HG03025 (cell line): Measurements from ENCODE around the gene SERINC5.
"Not testable (repeated sequence)": the region's sequence is repeated elsewhere in the genome, so short reads cannot be mapped to it uniquely, and the experiment has no call there.

ENCODE experiments used
- ATAC-seq: cut with Tn5 transposase; IDR thresholded peaks from one replicate; pipeline ENCODE4 v1.9.1; 2021; ENCODE audit warnings: mild to moderate bottlenecking, moderate library complexity; ENCODE audit not compliant: unreplicated experiment, low FRiP score

SERINC5 gene

DNA sequence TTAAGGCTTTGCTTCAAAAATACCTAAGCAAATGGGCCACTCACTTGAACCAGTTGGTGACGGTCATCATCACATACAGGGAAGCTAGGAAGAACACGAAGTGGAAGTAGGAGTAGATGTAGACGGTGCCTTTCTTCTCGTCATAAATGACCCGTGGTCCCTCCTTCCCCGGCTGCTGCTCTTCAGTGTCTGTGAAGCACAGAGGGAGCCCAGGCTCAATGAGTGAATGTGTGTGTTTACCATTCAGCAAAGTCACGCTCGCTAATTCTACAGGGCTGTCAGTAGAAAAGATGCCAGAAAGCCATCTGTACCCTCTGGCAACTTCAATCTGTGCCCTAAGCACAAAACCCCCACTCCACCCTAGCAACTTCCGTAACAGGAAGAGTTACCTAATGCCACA is 109.8 kb downstream of the SERINC5 start:
- ATAC-seq, result no peak

DNA sequence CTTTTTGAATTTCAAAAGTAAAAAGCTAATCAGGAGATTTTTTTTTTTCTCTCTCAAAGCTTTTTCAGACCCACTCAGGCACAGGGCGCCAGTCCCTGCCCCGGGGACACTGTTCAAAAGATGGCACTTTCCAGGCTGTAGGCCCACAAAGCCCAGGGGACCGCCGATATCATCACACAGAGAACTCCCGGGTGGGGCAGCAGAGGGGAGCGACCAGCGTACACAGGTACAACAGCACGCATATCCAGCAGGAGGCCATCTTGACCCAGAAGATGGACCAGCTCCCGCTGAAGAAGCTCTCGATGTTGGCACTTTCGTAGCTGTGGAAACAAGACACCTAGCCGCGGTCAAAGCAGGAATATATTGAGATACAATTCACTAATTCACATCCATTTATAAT is 112.4 kb downstream of the SERINC5 start:
- no peak for ATAC-seq

DNA sequence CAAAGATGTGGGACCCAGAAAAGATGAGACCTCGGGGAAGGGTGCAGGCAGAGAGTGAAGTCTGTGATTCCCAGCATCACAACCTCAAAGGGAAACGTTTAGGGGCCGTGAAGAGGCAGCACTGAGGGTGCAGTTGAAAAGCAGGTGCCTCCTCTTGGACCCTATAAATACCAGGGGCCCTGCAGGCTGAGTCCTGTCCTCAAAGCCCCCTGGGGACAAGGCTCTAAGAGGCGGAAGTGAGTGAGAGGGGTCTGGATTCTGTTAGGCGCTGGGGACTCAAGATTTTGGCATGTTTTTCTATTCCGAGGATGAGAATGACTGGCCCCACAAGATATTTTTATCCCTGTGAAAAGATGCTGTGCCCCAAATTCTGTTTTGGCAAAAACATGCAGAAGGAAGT is 112.9 kb downstream of the SERINC5 start:
- ATAC-seq, result no peak

DNA sequence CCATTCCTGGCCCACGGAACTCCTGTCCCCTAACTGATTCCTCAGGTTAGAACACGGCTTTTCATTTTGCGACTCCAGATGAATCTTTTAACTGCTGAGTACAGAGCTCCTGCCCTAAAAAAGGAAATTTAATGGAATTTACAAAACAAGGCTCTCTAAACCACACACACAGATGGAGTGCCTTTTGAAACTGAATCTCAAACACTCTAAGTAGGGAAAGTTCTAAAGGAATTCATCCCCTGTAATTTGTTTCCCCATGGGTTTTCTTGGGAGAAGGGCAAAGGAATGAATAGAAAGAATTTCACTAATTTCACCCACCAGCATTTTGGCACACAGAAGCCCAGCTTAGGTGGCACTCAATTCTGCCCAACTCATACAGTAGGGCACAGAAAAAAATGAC is 114.2 kb downstream of the SERINC5 start:
- ATAC-seq, result no peak

DNA sequence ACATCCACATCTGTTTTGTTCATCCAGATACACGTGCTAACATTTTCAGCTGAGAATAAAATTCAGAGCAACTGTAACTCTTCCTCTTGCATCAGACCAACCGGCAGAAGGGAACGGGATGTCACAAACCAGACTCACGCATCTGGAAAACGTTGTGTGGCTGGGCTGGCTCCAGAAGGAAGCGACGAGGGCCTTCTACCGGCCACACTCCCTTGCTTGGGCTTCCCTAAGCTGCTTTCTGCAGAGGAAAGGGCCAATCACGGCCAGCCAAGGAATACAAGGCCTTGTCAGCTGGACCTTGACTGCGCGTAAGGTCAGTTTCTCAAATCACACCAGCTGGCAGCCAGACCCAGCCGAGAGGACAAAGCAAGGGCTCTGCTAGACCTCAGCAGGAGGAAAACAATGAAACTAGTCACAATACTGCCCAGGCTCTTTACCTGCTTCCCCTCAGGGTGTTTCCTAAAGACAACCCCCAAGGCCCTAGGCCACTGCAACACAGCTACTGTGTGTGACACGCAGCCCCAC is 114.6 kb downstream of the SERINC5 start:
- ATAC-seq, result no peak

GRCh38 chr5:80140496-80140895 is 115.4 kb downstream of the SERINC5 start:
- no peak for ATAC-seq

GRCh38 chr5:80139466-80139972 is 116.3 kb downstream of the SERINC5 start:
- no peak for ATAC-seq

- ATAC-seq, result no peak
Measured at GRCh38 chr5:80138486-80138885, 117.4 kb downstream of the SERINC5 start.

DNA sequence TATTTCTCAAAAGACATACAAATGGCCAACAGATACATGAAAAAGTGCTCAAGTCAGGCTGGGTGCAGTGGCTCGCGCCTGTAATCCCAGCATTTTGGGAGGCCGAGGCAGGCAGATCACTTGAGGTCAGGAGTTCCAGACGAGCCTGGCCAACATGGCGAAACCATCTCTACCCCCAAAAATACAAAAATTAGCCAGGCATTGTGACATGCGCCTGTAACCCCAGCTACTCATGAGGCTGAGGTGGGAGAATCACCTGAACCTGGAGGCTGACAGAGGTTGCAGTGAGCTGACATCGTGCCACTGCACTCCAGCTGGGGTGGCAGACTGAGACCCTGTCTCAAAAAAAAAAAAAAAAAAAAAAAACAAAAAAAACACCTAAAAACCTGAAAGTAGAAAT is 119.0 kb downstream of the SERINC5 start:
- ATAC-seq, result not testable (repeated sequence)

DNA sequence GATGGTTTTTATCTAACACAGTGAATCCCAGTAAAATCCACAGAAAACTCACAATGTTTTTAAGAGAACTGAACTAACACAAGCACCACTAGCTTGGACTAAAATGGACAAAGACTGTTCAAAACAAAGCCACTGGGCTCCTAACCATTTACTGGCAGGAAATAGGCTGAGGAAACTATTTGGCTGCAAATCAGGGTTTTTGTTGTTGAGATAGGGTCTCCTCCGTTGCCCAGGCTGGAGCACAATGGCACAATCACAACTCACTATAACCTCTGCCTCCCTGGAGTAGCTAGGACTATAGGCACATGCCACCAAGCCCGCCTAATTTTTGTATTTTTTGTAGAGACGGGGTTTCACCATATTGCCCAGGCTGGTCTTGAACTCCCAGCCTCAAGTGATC is 121.0 kb downstream of the SERINC5 start:
- no peak for ATAC-seq

GRCh38 chr5:80129146-80129545 is 126.7 kb downstream of the SERINC5 start:
- no peak for ATAC-seq

DNA sequence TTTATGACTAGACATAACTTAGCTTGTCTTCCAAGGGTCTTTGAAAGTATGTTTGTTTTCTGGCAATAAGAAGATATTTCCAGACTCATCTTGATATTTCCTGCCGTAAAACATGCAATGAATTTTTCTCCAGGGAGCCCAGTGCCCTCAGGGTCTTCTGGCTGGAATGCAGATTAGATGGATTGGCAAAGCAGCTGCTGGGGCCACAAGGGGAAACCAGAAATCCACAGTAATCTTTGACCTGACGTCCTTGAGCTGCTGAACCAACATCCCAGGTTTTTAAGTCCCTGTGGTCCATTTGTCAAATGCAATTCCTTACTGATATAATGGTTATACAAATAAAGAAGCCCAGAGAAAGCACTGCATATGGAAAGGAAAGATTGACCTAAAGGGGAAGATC is 127.7 kb downstream of the SERINC5 start:
- ATAC-seq, result no peak

DNA sequence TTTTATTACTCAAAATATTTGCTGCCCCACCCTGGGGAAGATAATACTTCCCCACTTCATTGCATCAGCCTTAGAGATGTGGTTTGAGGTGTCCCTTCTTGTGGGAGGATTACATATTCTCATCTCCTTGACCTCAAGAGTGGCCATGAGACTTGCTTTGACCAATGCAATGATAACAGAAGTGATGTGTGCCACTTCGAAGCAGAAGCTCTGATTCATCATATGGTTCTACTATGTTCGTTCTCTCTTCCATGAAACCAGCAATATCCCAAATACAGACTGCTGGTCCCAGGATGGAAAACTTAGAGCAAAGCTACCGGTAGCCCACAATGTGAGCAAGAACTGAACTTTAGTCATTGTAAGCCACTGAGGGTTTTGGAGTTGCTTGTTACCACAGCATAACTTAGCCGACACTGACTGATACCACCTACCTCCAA is 128.7 kb downstream of the SERINC5 start:
- ATAC-seq, result no peak

- no peak for ATAC-seq
Measured at GRCh38 chr5:80125962-80126480, 129.8 kb downstream of the SERINC5 start.

- peak; percentile 96 for ATAC-seq
Measured at GRCh38 chr5:80125022-80125961, 130.6 kb downstream of the SERINC5 start.

DNA sequence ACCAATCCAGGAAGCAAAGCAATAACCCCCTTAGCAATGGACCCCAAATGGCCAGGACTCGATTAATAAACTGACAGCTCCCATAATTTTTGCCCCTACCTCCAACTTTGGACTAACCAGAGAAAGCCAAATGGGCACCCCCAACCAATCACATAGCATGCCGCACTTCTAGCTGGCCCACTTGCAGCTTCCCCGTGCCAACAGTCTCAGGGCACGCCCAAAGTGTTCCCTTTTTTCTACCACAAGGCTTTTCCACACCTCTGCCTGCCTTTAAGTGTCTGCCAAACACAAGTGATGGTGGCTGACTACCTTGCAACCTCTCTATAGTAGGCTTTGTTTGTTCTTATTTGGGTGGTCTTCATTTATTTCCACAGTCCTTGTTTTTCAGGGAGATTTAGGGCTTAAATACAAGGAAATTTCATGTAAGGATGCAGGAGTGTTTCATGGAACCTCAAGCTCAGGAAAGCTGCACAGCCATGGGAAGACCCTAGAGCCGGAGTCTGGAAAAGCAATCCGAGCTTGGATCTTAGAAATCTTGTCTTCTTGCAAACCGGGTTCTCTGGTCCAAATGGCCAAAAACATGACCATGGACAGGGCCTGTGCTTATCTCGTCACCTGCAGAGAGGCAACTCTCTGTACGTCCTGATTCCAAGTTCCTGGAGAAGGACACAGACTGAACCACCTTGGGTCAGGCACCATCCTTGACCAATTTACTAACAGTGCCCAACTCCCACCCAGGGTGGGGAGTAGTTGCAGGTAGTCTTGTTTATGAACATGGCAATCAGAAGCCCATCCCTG is 131.5 kb downstream of the SERINC5 start:
- no peak for ATAC-seq

DNA sequence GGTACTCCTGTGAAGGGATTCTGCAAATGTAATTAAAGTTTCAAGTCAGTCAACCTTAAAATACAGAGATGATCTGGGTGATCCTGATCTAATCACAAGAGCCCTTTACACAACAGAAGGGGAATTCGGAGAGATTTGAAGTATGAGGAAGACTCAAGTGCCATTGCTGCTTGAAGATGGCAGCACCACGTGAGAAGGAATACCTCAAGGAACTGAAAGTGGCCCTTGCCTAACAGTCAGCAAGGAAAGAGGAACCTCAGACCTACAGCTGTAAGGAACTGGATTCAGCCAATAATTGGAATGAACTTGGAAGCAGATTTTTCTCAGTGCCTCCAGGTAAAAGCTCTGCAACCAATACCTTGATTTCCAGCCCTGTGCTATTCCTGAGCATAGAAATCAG is 133.3 kb downstream of the SERINC5 start:
- no peak for ATAC-seq

- ATAC-seq, result no peak
Measured at GRCh38 chr5:80119372-80119771, 136.5 kb downstream of the SERINC5 start.

DNA sequence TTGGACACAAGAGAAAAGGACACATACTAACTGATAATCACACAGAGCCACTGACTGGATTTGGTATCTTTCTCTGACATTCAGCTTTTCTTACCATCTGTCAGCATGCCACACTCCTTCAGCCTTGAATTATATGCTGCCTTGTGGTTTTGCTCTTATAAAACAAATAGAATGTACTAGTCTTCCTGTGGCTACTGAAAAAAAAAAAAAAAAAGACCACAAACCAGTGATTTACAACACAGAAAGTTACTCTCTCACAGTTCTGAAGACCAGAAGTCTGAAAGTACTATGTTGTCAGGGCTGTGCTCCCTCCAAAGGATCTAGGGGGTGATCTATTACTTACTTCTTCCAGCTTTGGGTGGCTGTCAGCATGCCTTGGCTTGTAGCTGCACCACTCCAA is 138.4 kb downstream of the SERINC5 start:
- no peak for ATAC-seq

GRCh38 chr5:80116465-80116864 is 139.4 kb downstream of the SERINC5 start:
- no peak for ATAC-seq

GRCh38 chr5:80116000-80116399 is 139.8 kb downstream of the SERINC5 start:
- ATAC-seq, result no peak
